ENCODE results near the gene CAPN2.
A peak's percentile ranks its signal among the peaks of the same experiment; 100 is the strongest.

CAPN2 gene

GRCh38 chr1:223761411-223761810 lies 49.1 kb downstream of the CAPN2 start:
- DNase-seq: no peak

GRCh38 chr1:223763251-223763650 lies 50.9 kb downstream of the CAPN2 start:
- no peak for DNase-seq

GRCh38 chr1:223763881-223764280 lies 51.5 kb downstream of the CAPN2 start:
- DNase-seq: no peak

- no peak for DNase-seq
These were observed 52.8 kb downstream of the CAPN2 start for GRCh38 chr1:223765036-223765718.

- DNase-seq: no peak
These were observed 53.5 kb downstream of the CAPN2 start for GRCh38 chr1:223765719-223766340.

- no peak for DNase-seq
These were observed 58.4 kb downstream of the CAPN2 start for GRCh38 chr1:223770621-223771315.

GRCh38 chr1:223771469-223771813 lies 59.1 kb downstream of the CAPN2 start:
- no peak for DNase-seq

- DNase-seq: no peak
These were observed 59.8 kb downstream of the CAPN2 start for GRCh38 chr1:223771814-223772770.

GRCh38 chr1:223772771-223773160 lies 60.4 kb downstream of the CAPN2 start:
- DNase-seq: no peak

- no peak for DNase-seq
These were observed 61.9 kb downstream of the CAPN2 start for GRCh38 chr1:223774134-223774814.

GRCh38 chr1:223775054-223775453 lies 62.7 kb downstream of the CAPN2 start:
- DNase-seq: no peak

- DNase-seq: no peak
These were observed 63.4 kb downstream of the CAPN2 start for GRCh38 chr1:223775711-223776074.

GRCh38 chr1:223776075-223776814 lies 63.9 kb downstream of the CAPN2 start:
- DNase-seq: peak in 1 of 2 donors; percentile 30

- DNase-seq: no peak
These were observed 64.6 kb downstream of the CAPN2 start for GRCh38 chr1:223776826-223777454.

- DNase-seq: no peak
These were observed 68.0 kb downstream of the CAPN2 start for GRCh38 chr1:223780318-223780717.

- no peak for DNase-seq
These were observed 68.6 kb downstream of the CAPN2 start for GRCh38 chr1:223780949-223781348.

GRCh38 chr1:223783676-223784075 lies 71.3 kb downstream of the CAPN2 start:
- no peak for DNase-seq

- DNase-seq: no peak
These were observed 72.2 kb downstream of the CAPN2 start for GRCh38 chr1:223784541-223784940.

GRCh38 chr1:223785808-223786207 lies 73.5 kb downstream of the CAPN2 start:
- no peak for DNase-seq

- no peak for DNase-seq
These were observed 76.5 kb downstream of the CAPN2 start for GRCh38 chr1:223788746-223789415.

- DNase-seq: no peak
These were observed 79.7 kb downstream of the CAPN2 start for GRCh38 chr1:223792046-223792445.
